ENCODE measurements around the gene ZNF746.

Gene ZNF746

GRCh38 chr7:149444287-149444686 is 53.3 kb downstream of the ZNF746 start:
- no peak for TF ChIP-seq CTCF (conservative IDR thresholded peaks at IDR 0.05)
- H3K27ac ChIP-seq = no peak overlapping the region

- no peak for TF ChIP-seq CTCF (conservative IDR thresholded peaks at IDR 0.05)
- no peak overlapping the region for H3K27ac ChIP-seq
Measured at GRCh38 chr7:149443523-149443922, 54.1 kb downstream of the ZNF746 start.

GRCh38 chr7:149442924-149443323 is 54.7 kb downstream of the ZNF746 start:
- no peak overlapping the region for H3K27ac ChIP-seq
- no peak for TF ChIP-seq CTCF (conservative IDR thresholded peaks at IDR 0.05)

- no peak overlapping the region for H3K27ac ChIP-seq
- TF ChIP-seq CTCF (conservative IDR thresholded peaks at IDR 0.05) = no peak
Measured at GRCh38 chr7:149440222-149440621, 57.4 kb downstream of the ZNF746 start.

GRCh38 chr7:149436358-149436757 is 61.3 kb downstream of the ZNF746 start:
- H3K27ac ChIP-seq = no peak overlapping the region
- no peak for TF ChIP-seq CTCF (conservative IDR thresholded peaks at IDR 0.05)

- TF ChIP-seq CTCF (conservative IDR thresholded peaks at IDR 0.05) = no peak
- H3K27ac ChIP-seq = no peak overlapping the region
Measured at GRCh38 chr7:149433124-149433523, 64.5 kb downstream of the ZNF746 start.

- TF ChIP-seq CTCF (conservative IDR thresholded peaks at IDR 0.05) = no peak
- H3K27ac ChIP-seq = no peak overlapping the region
Measured at GRCh38 chr7:149432121-149432691, 65.4 kb downstream of the ZNF746 start.

Measured in VCaP (cell line).